Endothelial cell of hepatic sinusoid (primary cell): ENCODE data around the gene TLR3.

Experiments used
- in situ Hi-C: cut with HindIII; loops from 2 replicates; pipeline ENCODE4 v1.10.0; 2017; ENCODE audit warnings: low sequenced_read_pairs

TLR3 gene

DNA sequence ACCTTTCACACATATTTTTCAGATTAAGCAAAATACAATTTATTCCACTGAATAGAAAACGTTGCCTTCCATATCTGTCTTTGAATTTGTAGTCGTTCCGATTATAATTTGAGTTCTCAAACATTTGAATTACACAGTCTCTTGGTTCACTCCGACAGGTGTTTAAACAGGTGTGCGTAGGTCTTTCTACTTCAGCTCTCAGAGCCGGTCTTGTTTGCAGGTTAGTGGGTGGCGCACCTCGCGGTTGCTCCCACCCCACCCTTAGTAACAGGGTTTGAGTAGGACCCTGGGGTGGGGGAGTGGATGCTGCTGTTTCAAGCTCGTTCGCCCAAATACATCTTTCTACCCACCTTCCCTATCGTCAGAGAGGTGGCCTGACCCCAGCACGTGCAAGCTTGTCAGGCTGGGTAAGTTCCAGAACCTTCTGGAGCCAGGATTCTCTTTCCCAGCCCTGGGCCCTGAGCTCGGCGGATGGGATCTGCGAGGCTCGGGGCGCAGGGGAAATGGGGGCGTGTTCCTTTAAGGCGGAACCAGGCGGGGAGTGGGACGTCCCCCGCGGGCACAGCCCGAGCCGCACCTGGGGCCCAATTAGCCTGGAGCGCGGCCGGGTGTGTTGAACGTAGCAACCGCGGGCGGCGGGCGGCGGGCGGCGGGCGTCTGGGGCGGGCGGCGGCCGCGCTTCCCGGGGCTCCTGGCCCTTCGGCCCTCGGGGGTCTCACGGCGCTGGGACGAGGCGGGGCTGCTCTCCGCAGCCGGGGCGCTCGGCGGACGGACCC is 35.3 kb downstream of the TLR3 start, which contains the start of gene FAM149A:
Gene FAM149A (plus strand): TSS at position 591 of the 776 bp plus-strand sequence.
- in situ Hi-C loops, result no loop called here

DNA sequence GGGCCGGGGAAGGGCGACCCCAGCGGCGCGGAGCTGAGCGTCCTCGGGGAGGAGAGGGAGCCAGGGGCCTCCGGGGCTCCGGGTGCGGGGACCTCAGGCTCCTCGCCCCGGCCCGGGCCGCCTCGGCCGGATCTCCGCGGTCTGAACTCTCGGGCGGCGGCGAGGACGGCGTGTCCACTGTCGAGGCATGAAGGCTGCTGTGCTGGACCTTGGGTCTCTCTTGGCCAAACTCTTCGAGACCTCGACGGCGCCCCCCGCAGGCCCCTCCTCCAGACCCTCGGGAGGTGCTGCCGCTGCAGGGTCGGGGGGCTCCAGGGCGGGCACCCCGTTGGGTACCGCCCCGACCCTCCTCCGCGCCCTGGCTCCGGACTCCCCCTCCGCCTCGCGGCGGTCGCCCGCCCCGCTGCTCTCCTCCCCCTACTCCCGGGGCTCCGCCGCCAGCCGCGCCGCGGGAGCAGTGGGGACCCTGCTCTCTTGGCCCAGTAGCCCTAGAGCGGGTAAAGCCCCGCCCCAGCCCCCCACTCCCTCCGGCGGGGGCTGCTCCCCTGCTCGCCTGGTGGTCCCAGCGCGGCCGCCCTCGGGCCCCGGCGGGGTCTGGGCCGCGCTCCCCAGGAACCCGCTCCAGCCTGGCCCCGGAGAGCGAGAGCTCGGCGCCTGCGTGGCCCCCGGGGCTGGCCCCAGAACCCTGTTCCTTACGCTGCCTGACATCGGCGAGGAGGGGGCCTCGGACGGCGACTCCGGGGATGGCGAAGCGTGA is 36.1 kb downstream of the TLR3 start:
- in situ Hi-C loops, result no loop called here

DNA sequence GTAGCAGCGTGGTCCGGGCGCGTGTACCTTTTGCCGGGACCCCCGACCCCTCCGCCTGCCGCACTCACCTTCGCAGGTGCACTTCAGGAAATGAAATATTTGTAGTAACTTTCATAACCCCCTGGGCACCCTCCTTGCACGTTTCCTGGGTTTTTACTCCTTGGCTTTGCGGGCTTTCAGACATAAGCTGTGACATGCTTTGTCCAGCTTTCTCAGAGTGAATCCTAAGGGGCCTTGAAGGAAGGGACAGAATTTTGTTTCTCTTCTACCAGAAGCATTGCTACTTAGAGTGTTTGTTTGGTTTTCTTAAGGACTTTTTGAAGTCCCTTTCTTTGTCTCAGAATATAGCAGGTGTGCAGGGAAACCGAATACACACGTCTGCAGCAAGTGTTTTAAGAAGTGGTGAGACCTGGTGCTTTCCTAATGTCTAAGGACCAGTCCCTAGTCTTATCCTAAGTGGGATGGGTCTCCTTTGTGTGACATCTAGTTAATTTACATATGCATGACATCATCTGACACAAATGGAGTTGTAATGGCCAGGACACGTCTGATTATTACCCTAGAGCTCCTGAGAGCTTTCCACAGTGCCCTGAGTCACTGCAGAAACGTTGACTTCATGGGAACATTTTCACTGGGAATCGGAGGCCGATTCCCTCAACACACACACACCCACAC is 36.8 kb downstream of the TLR3 start:
- in situ Hi-C loops, result no loop called here

DNA sequence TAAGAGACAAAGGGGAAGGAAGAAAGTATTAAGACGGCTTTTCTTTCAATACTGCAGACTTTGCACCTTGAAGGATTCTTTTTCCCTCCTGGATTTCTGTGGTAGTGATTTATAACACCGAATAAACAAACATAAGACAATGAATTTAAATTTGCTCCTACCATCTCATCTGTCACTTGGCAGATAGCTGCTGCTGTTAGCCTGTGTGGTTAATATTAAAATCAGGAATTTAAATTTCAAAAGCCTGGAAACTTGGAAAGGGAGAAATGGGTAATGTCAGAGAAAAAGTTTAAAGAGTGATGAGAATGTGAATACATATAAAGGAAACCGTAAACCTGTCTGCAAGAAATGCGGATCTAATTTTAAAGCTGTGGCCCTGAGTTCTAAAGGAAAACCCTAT is 39.0 kb downstream of the TLR3 start:
- in situ Hi-C loops, result no loop called here

DNA sequence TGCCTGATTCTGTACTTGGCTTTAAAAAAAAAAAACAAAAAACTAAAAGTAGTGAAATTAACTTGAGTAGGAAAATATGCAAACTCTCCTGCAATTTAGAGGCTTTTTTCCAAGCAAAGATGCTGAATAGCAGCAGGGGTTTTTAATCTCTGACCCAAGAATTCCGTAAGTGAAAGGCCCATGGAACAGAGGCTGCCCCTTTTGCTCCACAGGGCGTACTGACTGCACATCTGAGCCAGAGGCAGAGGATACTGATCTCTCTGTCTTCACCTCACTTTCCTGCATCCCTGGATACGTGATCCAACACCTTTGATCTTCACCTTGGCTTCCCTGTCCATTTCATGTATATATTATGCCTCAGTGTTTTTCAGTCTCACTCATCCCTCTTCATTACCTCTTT is 39.4 kb downstream of the TLR3 start:
- in situ Hi-C loops, result no loop called here

DNA sequence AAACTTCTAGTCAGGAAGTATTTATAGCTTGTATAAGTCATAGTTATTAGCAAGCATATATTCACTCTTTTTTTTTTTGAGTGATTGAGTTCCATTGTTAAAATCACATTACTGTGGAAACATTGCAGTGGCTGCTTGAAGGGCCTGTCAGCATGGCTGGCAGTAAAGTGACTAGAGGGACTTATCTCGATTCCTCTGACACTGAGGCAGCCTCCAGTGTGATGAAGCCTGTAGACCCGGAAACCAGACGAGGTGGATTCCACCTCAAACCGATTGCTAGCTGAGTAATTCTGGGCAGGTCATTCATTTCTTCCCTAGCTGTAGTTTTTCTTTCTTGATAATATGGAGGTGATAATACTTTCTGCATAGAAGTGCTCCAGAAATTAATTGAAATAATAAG is 40.3 kb downstream of the TLR3 start:
- in situ Hi-C loops, result no loop called here

DNA sequence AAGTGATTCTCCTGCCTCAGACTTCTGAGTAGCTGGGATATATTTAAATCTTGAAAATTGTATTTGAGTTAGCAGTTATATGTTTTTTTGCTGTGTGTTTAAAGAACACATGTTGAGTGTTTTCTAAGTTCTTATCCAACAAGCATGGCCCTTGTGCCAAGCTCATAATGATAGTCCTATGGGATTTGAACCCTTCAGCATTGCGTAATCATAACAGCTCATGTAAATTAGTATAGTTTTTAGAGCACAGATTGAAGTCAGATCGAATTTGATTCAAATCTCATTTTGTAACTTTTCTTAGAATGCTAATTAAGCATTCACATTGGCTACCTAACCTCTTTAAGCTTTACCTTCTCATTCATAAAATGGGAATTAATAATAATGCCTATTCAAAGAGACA is 47.7 kb downstream of the TLR3 start:
- in situ Hi-C loops, result no loop called here

DNA sequence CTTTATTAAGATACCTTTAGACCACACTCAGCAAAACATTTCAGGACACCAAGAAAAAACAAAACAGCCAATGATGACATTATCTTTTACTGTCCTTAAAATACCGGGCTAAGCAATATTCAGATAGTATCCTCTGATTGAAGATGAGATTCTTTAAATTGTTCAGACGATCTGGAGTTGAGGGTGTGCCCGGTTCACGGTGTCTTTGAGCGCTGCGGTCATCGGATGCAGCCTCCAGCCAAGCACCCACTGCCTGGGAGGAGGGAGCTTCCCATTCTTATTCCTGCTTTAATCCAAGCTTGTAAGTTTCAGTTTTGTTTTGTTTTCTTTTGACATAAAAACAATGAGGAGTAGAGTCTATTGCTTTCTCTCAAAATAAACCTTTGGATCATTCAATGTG is 49.6 kb downstream of the TLR3 start:
- in situ Hi-C loops, result no loop called here

DNA sequence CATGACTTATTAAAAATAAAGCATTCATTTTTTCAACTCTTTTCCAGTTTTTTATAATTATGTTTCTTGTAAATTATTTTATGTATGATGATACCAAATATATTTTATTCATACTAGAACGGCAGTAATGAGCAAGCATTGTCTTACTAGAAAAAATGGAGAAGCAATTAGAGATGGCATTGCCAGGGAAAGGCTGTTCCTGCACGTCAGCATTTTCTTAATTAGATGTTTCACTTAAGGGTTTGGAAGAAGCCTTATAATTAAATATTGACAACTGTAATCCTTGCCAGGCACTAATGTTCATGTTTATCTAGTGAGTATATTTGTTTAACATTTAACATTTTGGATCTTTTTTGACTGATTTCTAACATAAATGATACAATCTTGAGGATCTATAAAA is 52.1 kb downstream of the TLR3 start:
- in situ Hi-C loops, result no loop called here

DNA sequence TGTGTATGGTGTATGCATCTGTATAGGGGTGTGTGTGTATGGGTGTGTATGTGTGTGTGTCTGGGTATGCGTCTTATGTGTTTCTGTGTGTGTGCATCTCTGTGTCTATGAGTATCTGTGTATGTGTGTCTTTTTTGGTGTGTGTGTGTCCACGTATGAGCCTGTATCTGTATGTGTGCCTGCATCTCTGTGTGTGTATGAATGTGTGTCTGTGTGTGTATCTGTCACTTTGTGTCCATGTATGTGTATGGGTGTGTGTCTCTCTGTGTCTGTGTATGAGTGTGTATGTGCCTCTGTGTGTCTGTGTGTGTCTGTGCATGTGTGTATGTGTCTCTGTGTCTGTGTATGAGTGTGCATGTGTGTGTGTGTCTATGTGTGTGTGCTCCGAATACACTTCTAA is 59.9 kb downstream of the TLR3 start:
- in situ Hi-C loops, result no loop called here

DNA sequence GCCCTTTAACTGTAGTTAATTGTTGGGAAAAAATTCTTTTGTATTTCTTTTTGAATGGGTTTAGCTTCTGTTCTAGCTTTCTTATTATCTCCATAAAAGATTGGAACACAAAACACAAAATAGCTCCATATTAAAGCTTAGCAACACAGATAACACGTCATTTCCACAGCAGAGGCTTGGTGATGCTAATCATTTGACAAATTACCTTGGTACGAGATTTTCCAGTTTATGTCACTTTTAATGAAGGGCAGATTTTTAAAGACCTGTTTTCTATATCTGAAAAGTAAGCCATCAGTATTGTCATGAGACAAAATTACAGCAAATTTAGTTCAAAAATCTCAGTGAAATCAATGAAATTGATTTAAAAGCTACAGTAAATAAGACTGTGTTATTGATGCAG is 63.0 kb downstream of the TLR3 start:
- in situ Hi-C loops, result no loop called here

DNA sequence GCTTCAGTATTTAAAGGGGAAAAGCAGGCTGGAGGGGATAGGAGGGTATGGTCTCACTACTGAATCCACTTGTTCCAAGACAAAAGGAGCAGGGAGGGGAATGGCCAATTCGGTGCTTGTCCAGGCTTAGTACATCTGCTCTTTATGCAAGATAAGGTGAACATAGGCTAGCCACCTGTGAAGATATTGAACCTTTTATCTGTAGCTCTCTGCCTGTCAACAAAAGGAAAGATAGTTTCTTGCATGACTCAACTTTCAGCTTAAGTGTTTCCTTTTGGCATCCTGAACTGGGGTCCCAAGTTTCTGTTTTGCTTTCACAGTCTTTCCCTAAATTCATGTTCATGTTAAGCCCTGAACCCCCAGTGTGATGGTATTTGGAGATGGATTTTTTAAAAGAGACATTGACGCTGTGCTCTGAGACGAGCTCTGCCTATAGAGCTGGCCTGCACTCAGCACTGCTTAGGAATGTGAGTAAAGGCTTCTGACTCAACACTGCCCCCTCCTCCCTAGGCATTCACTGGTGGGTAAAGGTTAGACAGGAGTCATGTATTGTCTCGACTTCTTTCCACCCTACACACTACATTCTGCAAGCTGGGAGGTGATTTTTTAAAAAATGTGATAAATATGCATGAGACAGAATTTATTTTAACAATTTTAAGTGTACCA is 63.8 kb downstream of the TLR3 start:
- in situ Hi-C loops, result no loop called here

DNA sequence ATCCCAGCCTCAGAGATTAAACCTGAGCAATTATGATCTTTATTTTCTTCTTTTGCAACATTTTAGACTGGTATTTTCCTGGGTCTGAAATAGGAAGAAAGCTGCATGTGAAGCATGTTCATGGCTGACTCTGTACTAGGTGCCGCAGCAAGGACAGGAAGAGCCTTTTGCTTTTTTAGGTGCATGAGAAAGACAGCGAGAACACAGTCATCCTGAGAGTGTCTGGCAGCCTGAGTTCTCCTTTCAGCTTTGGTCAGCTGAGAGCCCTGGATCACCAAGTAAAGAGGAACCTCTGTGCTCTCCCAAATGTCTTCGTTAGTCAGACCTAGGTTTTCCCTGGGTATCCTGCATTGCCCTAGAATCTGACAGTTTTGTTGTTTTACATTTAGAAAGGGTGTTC is 65.3 kb downstream of the TLR3 start:
- in situ Hi-C loops, result no loop called here

DNA sequence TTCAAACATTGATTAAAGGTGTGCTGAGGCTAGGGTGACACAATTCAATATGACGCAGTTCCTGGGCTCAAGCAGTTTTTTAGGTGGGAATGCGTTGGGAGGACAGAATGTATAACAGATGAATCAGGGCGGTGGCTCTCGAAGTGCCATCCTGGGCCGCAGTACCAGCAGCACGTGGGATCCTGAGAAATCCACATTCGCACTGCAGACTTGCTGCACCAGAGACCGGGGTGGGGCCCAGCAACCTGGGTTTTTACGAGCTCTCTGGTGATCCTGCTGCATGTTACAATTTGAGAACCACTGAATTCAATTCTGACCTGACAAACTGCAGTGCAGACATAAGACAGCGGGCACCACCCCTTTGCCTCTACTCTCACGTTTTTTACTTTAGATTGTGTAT is 65.9 kb downstream of the TLR3 start:
- in situ Hi-C loops, result no loop called here

DNA sequence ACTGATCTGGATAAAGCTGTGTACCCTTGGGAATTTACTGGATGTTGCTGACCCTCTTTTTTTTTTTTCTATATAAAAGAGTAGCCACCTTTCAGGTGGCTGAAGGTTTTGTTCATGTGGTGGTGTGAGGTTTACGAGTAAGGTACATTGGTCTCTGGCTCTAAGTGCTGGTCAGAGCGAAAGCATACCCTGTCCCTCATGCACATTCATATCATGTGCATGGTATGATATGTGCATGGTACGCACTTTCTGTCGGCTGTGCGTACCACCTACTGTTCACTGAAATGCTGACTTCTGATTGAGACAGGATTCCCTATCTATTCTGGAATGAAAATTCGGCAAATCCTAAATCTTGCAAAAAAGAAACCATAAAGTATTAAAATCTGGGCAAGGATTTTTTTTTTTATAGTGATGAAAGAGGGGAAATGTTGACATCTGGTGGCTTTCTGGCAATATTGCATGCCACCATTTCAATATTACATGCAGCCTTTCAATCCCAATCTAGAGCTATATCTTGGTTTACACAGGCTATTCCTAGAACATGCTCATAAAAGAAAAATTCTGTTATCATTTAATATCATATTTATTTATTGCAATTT is 68.3 kb downstream of the TLR3 start:
- in situ Hi-C loops, result no loop called here
